A549 treated with CpdA at 1 μM for 4 hours (cell line): ENCODE results near the gene TOE1. TPM values are rescaled to one million over a fixed set of nuclear protein-coding genes. Genes with fewer than 3 reads are reported as not detected.

Experiments used
- total RNA-seq: library from RNA; stranded (reverse); fragments of 200-300 nt; extraction: Qiagen RNA extraction; gene quantifications from 5 replicates; pipeline ENCODE4 v1.2.3, GENCODE V29; 2022; ENCODE audit warnings: low read depth

The TOE1 gene
- total RNA-seq = 12.3 to 14.5 TPM (median 13.2 TPM) in 5 replicates

DNA sequence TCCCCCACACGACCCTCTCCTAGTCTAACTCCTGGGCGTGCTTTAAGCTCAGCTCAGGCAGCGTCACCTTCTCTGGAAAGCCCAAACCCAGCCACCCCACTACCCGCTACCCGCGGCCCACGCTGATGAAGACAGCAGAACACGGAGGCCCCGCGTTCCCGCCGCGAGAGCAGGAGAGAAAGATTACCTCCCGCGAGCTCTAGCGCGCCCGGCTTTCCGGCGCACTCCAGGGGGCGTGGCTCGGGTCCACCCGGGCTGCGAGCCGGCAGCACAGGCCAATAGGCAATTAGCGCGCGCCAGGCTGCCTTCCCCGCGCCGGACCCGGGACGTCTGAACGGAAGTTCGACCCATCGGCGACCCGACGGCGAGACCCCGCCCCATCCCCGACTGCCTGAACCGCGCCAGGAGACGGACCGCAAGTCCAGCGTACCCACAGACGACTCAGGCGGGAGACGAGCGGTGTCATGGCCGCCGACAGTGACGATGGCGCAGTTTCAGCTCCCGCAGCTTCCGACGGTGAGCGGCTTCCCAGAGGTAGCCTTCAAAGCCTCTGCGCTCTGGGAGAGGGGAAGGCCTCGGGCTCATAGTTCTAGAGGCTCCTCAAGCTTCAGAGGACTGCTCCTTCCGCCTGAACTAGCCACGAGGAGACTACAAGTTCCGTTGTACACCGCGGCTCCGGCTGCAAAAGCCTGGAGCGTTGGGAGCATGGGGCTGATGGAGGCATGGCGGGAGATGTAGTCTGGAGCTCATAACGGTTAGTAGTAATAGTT lies at the start of gene TOE1, which contains the start of gene MUTYH:
TOE1 (plus strand) TSS at position 382 of the 770 bp plus-strand sequence; CDS start at position 465, 83 bp downstream.
MUTYH (minus strand) TSS at position 652 of the 770 bp plus-strand sequence. CDS start 5,935 bp downstream, outside the sequence.

DNA sequence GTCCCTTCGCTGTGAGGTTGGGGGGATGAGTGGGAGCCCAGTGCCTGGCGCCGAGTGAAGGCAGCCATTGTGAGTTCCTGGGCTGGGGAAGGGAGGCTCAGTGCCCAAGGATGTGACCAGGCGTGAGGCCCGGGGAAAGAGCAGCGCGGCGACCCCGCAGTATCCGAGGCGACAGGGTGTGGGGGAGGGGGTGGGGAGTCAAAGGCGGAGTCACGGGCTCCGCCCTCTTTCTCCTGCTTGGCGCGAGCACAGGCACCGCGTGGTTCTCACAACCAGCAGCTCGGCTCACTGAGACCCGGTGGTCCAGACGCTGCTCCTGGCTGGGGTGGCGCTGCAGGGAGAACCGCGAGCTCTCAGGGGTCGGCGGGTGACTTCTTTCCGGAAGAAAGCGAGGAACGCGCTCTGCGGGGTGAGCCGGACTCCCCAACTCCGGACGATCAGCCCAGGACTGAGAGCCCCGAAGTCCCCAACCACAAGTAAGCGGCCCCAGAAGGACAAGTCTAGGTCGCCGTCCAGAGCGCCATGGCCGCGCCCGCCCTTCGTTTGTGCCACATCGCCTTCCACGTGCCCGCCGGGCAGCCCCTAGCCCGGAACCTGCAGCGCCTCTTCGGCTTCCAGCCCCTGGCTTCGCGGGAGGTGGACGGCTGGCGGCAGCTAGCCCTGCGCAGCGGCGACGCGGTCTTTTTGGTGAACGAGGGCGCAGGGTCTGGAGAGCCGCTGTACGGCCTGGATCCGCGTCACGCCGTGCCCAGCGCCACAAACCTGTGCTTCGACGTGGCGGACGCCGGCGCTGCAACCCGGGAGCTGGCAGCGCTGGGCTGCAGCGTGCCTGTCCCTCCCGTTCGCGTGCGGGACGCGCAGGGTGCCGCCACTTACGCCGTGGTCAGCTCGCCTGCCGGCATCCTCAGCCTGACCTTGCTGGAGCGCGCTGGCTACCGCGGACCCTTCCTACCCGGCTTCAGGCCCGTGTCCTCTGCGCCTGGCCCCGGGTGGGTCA lies 13.0 kb upstream of the TOE1 start, which contains the start of gene HPDL:
HPDL (plus strand) TSS at position 269 of the 997 bp plus-strand sequence; CDS start at position 523, 254 bp downstream.

Other genes starting within 250 kb of the TOE1 start
- gene ZSWIM5, start 133.6 kb upstream of the TOE1 start, total RNA-seq = 0.45 to 0.87 TPM (median 0.58 TPM) in 5 replicates
- gene HPDL, start 13.3 kb upstream of the TOE1 start, total RNA-seq = 3.6 to 5.3 TPM (median 3.9 TPM) in 5 replicates
- 7.4 to 10.8 TPM (median 10.2 TPM) in 5 replicates for gene MUTYH, start 270 bp downstream of the TOE1 start, total RNA-seq
- gene TESK2, start 151.0 kb downstream of the TOE1 start, total RNA-seq = 0.29 to 0.49 TPM (median 0.32 TPM) in 5 replicates
- gene CCDC163, start 159.9 kb downstream of the TOE1 start, total RNA-seq = 1.5 to 2.3 TPM (median 1.7 TPM) in 5 replicates
- gene MMACHC, start 160.1 kb downstream of the TOE1 start, total RNA-seq = 1.5 to 2.0 TPM (median 1.7 TPM) in 5 replicates
- 2,161 to 2,321 TPM (median 2,215 TPM) in 5 replicates for gene PRDX1, start 181.7 kb downstream of the TOE1 start, total RNA-seq
- 72.4 to 81.4 TPM (median 80.6 TPM) in 5 replicates for gene AKR1A1, start 210.7 kb downstream of the TOE1 start, total RNA-seq
- gene NASP, start 243.9 kb downstream of the TOE1 start, total RNA-seq = 125 to 167 TPM (median 130 TPM) in 5 replicates